GM12874 (cell line): Measurements from ENCODE around the gene PLA2G4A.

ENCODE experiments used
- CTCF ChIP-seq: IDR thresholded peaks from 2 replicates; pipeline ENCODE4 v1.5.1; 2011; ENCODE audit warnings: low read depth, mild to moderate bottlenecking, control low read depth, low read length, moderate library complexity; ENCODE audit not compliant: insufficient read depth

The PLA2G4A gene

GRCh38 chr1:186966456-186966855 lies 137.7 kb downstream of the PLA2G4A start:
- no peak for TF ChIP-seq CTCF

GRCh38 chr1:186967656-186968394 lies 139.1 kb downstream of the PLA2G4A start:
- no peak for TF ChIP-seq CTCF

- TF ChIP-seq CTCF = no peak
Measured at GRCh38 chr1:186974774-186975181, 146.0 kb downstream of the PLA2G4A start.

GRCh38 chr1:186975220-186975619 lies 146.5 kb downstream of the PLA2G4A start:
- no peak for TF ChIP-seq CTCF

GRCh38 chr1:186976700-186977099 lies 148.0 kb downstream of the PLA2G4A start:
- TF ChIP-seq CTCF = no peak

GRCh38 chr1:186977266-186977957 lies 148.7 kb downstream of the PLA2G4A start:
- no peak for TF ChIP-seq CTCF

- no peak for TF ChIP-seq CTCF
Measured at GRCh38 chr1:186978596-186979556, 150.1 kb downstream of the PLA2G4A start.
